GM19238 (cell line): ENCODE data around the gene KIF26A.

Source experiments
- DNase-seq: peaks from one replicate; pipeline ENCODE4 v3.0.0; 2011; ENCODE audit warnings: low spot score; ENCODE audit not compliant: insufficient read length

KIF26A gene

GRCh38 chr14:104175811-104176210, 37.4 kb downstream of the KIF26A start:
- DNase-seq, result no peak

GRCh38 chr14:104176611-104177010, 38.2 kb downstream of the KIF26A start:
- DNase-seq, result no peak

GRCh38 chr14:104177411-104177810, 39.0 kb downstream of the KIF26A start:
- DNase-seq, result no peak

GRCh38 chr14:104178279-104178678, 39.9 kb downstream of the KIF26A start:
- DNase-seq, result no peak

- DNase-seq, result no peak
Observed at GRCh38 chr14:104179126-104179525, 40.7 kb downstream of the KIF26A start.

GRCh38 chr14:104179564-104180129, 41.3 kb downstream of the KIF26A start:
- DNase-seq, result no peak

- no peak for DNase-seq
Observed at GRCh38 chr14:104180561-104181165, 42.3 kb downstream of the KIF26A start.

- DNase-seq, result no peak
Observed at GRCh38 chr14:104181761-104182530, 43.6 kb downstream of the KIF26A start.

GRCh38 chr14:104182857-104183425, 44.6 kb downstream of the KIF26A start:
- no peak for DNase-seq

GRCh38 chr14:104183796-104184195, 45.4 kb downstream of the KIF26A start:
- DNase-seq, result no peak

- no peak for DNase-seq
Observed at GRCh38 chr14:104184506-104184905, 46.1 kb downstream of the KIF26A start.

- DNase-seq, result no peak
Observed at GRCh38 chr14:104184911-104185499, 46.6 kb downstream of the KIF26A start.

GRCh38 chr14:104185916-104186495, 47.6 kb downstream of the KIF26A start:
- no peak for DNase-seq

- no peak for DNase-seq
Observed at GRCh38 chr14:104186575-104186974, 48.2 kb downstream of the KIF26A start.

- no peak for DNase-seq
Observed at GRCh38 chr14:104187121-104187889, 48.9 kb downstream of the KIF26A start.

- no peak for DNase-seq
Observed at GRCh38 chr14:104187931-104188726, 49.7 kb downstream of the KIF26A start.

GRCh38 chr14:104188727-104189400, 50.5 kb downstream of the KIF26A start:
- DNase-seq, result no peak

GRCh38 chr14:104189629-104190335, 51.4 kb downstream of the KIF26A start:
- DNase-seq, result no peak
